ENCODE measurements around the gene LANCL1.

Gene LANCL1, protein sequence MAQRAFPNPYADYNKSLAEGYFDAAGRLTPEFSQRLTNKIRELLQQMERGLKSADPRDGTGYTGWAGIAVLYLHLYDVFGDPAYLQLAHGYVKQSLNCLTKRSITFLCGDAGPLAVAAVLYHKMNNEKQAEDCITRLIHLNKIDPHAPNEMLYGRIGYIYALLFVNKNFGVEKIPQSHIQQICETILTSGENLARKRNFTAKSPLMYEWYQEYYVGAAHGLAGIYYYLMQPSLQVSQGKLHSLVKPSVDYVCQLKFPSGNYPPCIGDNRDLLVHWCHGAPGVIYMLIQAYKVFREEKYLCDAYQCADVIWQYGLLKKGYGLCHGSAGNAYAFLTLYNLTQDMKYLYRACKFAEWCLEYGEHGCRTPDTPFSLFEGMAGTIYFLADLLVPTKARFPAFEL

DNA sequence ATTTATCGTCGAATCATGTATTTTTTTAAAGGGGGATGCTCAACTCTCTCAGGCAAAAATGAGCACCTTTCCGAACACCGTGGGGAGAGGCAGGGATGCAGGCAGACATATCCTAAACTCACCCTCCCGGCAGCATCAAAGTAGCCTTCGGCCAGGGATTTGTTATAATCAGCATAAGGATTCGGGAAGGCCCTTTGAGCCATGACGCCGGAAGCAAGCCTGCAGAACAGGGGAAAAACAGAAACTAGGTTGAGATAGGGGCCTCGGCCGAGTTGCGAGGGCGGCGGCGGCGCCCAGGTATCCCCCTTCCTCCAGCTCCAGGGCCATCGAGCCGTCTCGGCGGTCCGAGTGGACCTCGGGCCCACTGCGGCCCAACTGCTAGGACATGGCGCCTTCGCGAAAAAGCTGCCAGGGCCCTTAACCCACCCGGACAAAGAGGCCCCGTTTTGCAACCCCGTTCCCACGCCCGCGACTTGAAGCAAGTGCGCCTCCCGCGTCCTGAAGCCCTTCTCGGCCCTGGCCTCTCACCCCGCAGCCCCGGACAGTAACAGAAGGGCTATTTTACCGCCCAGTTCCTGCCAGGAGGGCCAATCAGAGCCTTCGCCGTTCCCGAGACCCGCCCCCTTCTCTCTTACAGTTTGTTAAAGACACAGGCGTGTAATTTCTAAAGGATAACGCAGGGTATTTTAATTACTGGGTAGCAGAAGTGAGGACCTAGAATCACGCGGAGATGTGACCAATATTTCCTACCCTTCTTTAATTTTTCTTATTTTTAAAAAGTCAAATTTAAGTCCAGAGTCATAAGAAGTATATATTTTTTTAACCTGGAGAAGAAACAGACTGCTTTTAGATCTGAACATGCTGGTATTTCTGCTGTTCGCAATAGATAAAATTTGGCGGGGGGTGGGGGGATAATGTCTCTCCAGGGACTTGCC is at the start of gene LANCL1:
LANCL1 (minus strand) TSS at position 566 of the 935 bp plus-strand sequence; CDS start at position 203, 363 bp downstream.
- DNase-seq, result peak; percentile 86 to 93

DNA sequence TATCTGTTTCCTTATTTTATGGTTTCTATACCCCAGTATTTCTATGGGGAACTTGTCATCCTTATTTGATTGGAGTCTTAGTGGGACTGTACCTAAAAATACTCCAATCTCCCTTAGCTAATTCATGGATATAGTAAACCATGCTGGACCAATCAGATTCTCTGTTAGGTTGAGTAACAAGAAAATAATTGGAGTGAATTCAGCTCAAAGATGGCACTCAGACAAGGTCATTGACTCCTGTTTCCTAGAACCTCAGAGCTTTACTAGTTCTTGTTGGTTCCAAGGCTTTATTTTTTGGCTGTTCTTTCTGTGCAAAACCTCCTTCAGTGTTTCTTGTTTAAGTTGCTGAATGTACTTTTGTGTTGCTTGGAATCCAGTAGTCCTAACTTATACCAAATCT is 48.0 kb upstream of the LANCL1 start:
- DNase-seq, result no peak

DNA sequence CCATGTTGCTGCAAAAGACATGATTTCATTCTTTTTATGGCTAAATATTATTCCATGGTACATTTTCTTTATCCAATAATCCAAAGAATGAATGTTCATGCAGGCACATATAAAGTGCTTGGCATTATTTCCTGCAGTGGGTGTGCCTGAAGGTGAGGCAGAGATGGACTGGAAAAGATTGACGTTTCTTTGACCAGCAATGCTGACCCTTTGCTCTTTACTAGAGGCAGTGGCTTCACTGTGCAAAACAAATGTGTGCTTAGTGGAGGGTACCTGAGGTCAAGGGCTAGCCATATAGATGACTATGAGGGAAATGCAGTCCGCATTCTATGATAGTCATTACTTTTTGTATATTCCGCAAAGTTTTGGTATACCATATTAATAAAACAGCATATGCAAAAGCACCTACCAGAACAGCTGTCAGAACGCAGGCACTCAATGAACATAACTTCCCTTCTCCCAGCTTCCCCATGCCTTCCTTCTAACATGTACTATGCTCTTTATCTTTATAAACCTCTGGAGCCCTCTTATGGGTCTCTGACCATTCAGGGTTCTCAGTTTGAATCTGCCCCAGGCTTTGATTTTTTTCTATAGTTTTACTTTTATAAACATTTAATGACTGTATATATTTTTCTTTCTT is 47.2 kb upstream of the LANCL1 start:
- DNase-seq, result no peak

DNA sequence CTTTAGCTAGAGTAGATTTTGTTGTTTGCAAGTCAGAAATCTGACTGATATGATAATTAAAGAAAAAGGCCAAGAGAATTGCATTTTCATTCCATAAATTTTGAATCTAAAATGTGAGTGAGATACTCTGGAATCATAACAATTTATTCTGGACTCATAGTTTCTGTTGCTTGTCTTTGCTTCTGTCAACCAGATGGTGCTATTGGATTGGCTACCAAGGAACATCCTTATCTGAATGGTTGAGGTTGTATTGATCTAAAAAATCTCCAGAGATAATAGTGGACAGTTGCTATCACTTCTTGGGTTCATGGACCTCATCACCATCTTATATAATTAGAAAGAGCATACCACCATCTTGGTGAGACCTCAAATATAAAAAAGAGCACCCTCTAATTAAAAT is 45.8 kb upstream of the LANCL1 start:
- DNase-seq, result no peak

DNA sequence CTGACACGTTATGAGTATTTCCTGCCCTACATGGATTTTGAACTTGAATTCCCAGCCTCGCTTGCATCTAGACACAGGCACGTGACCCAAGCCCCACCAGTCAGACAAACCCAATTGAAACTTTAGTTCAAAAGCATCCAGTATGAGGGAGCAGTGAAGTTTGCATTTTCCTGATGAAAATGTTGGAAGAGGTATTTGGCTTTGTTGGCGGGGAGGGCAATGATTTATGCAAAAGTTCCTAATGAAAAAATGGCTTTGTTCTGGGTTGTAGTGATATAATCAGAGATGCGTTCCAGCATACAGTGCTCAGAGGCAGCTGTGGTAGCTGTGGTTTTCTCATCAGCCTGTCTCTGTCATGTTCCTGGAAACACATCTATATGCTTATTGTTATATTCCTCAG is 43.0 kb upstream of the LANCL1 start:
- no peak for DNase-seq

DNA sequence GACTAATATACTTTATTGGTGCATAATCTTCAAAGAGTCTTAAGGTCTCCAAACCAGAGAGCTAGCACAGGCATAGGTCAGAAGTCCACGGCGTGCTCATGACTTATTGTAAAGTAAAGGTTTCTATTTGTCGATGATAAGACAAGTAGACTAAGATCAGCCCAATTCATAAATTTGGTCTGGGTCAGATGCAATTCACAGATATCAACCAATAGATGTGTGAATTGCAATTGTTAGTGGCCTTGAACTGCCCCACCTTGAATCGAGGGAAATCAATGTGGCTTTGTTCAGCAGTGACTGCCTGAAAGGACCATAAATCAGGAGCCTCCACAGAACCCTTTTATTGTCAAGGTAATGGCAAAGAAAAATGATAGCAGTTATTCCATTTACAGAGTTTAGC is 40.7 kb upstream of the LANCL1 start:
- no peak for DNase-seq

DNA sequence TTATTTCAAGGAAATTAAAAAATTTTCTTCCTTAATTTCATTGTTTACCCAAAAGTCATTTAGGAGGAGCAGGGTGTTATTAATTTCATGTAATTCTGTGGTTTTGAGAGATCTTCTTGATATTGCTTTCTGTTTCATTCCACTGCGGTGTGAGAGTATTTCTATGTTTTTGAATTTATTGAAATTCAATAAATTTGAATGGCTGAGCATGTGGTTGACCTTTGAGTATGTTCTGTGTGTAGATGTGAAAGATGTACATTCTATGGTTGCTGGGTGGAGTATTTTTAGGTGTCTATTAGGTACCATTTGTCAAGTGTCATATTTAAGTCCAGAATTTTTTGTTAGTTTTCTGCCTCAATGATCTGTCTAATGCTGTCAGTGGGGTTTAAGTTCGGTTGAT is 39.4 kb upstream of the LANCL1 start:
- DNase-seq, result no peak

DNA sequence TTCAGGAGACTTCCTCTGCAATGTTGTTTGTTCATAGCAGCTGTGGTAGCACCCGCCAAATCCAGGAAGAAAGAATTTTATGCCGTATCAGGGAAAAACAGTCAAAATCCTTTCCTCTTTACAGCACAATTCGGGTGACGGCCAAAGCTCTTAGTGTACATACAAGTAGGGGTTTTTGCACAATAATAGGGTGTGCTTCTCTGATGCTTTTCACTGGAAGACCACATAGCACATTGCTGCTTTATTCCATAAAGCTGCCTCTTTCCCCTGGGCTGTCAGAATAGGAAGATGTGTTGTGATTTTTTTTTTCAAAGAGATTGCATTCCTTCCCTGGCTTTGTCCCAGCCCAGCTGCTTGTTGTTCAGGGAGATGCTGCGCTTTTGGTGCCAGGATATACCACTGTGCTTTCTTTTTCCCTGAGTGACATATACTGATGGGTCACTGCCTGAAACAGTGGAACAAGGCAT is 27.2 kb upstream of the LANCL1 start:
- no peak for DNase-seq

DNA sequence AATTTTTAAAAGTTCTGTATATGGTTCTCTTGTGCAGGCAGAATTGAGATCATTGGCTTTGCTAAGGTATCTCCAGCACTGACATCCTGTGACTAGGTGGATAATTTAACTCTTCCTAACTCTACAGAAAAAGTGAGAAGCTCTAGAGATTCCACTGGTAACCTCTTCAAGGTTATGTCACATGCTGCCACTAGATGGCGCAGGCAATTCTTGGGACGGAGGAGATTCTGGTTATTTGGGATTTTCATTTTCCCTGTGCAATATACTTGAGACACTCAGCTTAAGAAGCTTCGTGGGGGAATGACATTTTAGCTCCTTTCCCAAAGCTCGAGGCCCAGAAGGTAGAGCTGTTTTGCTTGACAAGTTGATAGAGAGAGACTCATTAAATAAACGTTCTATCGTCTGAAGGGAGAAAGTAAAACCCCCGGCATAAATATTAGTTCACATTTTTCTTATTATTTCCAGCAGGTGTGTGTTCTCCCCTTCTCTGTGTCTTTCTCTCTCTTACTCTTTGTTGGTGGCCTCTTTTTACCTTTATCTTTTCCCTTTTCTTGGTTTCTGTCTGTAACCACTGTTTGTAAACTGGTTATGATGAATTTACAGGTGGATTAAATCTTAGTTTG is 26.6 kb upstream of the LANCL1 start:
- DNase-seq, result peak in 1 of 2 experiments; percentile 38

DNA sequence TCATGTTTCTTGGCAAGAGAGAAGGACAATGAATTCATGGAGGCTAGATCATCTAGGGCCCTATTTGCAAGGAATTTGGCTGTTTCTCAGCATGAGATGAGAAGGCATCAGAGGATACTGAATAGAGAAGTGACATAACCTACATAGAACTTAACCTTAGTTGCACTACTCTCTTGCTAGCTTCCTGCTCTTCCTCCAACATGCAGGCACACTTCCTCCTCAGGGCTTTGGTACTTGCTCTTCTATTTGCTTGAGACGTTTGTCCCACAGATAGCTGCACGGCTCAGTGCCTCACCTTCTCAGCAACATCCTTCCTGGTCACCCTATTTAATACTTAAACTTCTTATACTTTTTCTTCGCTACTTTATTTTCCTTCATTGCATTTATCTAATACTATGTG is 20.0 kb upstream of the LANCL1 start:
- DNase-seq, result no peak

DNA sequence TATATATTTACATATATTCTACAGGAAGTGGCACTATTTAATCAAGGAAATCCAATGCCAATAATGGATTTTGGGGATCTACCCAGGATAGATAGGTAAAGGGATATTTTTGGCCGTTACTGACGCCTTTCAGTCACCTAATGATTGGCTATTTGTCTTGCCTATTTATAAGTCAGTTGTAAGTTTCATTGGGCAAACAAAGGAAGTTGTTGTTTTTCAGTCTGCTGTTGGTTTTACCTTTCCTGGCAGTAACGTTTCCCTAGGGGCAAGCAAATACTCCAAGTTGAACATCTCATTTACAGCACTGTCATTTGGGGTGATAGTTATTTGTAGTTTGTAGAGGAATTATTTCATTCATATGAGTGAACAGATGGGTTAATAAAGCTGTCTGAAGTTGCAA is 17.0 kb upstream of the LANCL1 start:
- DNase-seq, result no peak

DNA sequence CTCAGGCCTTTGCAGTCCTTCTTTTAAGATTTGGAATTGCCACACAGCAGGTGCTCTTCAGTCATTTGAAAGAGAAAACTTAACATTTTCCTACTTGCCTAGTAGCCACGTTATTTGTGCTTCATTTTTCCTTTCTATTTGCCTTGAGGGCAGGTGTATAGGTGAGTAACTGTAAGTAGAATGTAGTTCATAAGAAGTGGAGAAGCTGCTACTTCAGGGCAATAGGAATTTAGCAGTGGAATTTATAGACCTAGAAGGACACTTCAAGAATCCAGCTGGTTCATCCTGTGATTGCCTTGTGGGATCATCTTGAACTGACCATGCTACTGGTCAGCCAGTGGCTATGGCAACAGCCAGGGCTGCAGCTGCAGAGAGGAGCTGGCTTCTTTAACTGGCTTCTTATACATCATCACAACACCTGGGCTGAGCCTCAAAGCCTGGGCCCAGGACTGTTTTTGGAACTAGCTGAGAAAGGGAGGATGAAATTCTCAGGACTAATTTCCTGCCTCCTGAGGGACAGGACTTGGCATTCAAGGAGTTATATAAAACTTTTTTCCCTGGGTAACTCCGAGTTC is 5.1 kb upstream of the LANCL1 start:
- no peak for DNase-seq

DNA sequence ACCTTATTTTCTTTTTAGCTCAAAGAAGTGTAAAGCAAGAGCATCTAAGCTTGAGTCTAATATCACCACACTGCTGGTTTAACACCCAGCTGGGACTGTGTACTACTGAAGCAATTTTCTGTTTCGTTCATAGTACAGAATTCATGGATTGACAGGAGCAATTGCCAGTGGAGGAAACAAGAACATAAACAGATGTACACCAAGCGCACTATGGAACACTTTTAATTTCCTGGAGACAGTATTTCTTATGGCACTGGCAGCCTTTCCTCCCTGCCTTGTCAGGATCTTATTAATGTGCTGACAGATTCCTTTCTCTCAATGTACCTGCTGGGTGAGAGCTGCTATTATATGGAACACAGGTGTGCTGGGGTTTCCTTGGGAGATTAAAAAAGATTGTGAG is 4.2 kb upstream of the LANCL1 start:
- DNase-seq, result no peak

DNA sequence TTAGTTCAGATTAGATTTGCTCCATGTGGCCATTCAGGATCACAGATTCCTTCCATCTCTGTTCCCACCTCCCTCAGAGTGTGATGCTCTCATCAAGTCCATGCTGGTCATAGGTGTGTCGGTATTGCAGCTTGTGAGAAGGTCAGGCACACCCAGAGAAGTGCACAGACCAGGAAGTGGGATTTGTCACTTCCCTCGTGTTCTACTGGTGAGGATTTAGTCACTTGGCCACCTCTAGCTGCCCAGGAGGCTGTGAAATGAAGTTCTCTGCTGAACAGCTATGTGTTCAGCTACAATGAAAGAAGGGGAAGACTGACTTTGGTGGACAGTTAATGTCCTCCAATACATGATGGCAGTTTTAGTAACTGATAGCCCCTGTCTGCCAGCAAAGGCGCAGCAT is 3.5 kb upstream of the LANCL1 start:
- no peak for DNase-seq

DNA sequence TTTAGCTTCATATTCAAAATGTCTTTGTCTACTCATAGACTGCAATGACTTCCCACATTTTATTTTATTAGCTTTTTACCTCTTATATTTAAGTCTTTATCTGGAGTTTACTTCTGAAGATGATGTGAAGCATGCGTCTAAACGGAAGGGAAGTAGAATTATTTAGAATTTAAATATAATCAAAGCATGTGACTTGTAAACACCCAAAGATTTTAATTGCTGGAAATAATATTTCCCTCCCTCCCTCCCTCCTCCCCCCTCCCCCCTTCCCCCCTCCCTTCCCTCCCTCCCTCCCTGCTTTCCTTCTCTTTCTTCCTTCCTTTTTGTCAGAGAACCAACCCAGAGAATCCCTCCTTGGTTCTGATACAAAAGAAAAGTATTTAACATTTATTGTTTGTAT is 2.1 kb upstream of the LANCL1 start:
- no peak for DNase-seq

DNA sequence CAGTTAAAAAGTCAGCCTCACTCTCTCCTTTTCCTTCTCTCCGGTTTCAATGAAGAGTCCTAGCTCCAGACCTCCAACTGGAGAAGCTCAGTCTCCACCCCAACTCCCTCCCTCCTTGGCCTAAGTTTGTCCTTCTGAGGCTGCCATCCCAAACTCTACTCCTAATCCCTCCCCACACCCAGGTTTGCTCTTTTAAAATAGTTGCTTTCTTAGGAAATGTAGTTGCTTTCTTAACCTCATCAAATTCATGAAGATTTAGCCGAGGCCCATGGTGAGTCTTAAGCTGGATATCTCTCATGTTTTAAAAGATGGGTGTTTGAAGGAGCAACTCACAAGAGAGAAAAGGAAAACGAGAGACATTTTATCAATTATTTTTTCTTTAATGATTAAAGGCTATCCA is 937 bp upstream of the LANCL1 start:
- peak; percentile 2 to 73 for DNase-seq

DNA sequence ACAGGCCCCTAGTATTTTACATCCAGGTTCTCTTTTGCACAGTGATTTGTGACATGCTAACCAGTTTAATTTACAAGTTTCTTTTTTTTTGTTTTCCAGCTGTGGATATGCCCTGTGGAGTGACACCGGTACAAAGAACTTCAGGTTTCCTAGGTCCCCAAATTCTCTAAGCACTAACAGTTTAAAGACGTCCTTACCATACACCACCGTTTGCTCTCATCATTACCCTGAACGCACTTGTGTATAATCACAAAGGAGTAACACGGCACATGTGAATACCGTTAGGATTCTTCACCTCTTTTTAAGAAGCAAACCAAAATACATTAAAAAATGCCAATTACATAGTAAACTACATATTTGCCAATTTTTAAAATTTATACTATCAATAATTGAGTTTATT is 853 bp downstream of the LANCL1 start:
- DNase-seq, result no peak

DNA sequence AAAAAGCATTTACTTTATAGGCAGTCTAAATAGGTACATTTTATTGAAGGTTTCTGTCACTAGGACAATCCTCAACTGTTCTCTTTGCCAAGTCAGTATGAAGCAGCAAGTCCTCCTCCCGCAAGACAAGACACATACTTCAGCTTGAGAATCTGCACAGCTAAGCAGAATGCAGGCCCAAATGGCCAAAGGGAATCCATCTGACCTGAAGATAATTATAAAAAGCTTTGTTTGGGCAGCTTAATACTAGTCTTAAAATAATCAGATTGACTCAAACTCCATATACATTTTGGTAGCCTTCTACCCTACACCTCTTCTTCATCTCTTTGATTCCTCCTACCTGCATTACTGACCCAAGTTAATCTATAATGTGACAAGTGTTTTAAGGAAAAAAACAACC is 1.8 kb downstream of the LANCL1 start:
- DNase-seq, result no peak

DNA sequence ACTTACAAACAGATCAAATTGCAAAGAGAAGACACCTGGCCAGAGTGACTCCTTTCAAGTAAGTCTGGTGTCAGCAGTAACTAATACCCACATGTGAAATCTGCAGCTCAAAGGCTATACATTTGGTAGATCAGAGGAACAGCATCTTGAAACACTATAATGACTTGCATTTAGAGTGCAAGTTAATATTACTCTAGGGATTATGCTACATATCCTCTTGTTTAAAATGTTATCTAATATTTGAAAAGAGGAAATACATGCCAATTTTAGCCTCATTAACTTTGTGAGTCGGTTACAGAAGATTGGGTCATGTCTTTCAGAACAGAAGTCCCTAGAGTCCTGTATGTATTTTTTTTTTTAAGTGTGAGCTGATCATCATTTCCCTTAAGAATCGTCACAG is 15.2 kb downstream of the LANCL1 start:
- DNase-seq, result no peak

DNA sequence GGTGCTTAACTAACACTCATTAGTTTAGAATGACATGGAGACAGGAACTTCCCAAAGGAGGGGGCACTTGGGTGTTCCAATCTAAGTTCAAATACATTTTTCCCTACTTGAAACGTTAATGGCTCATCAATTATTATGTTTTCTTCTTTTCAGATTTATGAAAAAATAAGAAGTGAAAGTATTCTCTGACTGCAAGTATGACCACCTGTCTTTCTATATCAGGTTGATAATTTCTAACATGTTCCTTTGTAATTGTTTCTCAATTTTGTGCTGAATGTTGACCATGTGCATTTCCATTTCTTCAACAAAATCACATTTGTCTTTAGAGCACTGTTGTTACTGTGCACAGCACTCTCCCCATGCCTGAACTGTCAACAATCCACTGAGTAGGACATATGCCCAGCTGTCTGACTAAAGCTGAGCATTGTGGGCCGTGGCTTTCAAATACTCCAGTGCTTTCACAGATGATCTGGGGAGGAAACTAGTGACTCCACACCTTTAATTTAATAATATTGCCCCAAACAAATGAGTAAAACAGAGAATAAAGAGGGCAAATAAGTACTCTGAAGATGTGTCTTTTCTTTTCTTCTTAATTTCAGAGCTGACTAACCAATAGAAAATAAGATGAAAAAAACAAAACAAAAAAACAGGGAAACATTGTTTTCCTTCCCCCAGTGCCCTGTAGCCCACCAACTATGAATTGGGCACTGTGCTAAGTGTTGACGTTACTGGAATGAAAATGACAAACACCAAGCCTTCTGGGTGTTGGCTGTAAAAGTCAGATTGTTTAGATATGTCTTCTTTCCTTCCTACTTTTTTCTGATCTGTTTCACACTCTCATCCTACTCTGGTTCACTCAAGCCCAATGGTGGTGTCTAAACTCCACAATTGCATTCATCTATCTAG is 16.0 kb downstream of the LANCL1 start:
- no peak for DNase-seq

DNA sequence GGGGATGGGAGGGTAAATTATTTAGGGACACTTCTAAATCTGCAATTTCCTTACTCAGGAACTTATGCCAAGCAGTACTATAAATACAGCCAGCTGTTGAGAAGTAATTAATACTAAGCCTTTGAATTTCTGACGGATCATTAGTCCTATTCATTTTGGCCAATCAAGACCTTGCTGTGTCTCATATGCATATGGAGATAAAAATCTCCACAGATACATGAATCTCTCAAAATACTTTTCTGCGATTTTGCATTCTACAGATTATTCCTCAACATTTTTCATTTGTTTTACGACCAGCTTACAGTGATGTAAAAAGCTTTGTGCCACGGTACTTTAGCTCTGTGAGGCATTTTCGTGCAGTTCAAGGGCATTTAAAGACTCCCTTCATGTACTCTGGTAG is 16.7 kb downstream of the LANCL1 start:
- DNase-seq, result no peak

DNA sequence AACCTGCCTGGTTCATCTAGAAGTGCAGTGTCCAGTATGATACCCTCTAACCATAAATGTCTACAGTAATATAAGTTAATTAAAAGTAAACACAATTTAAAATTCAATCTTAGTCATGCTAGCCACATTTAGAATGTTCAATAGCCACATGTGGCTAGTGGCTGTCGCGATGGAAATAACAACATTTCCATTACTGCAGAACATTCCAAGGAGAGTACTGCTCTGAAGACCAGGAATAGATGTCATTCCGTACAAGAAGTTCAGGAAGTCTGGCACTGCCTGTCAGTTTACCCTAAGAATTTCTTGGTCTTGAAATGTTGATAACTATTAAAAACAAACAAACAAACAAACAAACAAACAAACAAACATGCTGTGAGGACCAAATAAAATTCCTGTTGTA is 17.2 kb downstream of the LANCL1 start:
- no peak for DNase-seq
